ENCODE results near the gene KLHL41.

The KLHL41 gene

GRCh38 chr2:169509298-169509885 lies at the start of gene KLHL41:
TSS of gene KLHL41 (plus strand) at chr2:169509702. CDS start at chr2:169509779, 77 bp downstream.
- DNase-seq (ENCODE audit: low read depth): no peak

GRCh38 chr2:169461143-169461542 lies 48.4 kb upstream of the KLHL41 start:
- no peak for DNase-seq (ENCODE audit: low read depth)

- DNase-seq (ENCODE audit: low read depth): no peak
Observed at GRCh38 chr2:169462896-169463695, 46.4 kb upstream of the KLHL41 start.

GRCh38 chr2:169464466-169464865 lies 45.0 kb upstream of the KLHL41 start:
- DNase-seq (ENCODE audit: low read depth): no peak

- no peak for DNase-seq (ENCODE audit: low read depth)
Observed at GRCh38 chr2:169464882-169465281, 44.6 kb upstream of the KLHL41 start.

- DNase-seq (ENCODE audit: low read depth): no peak
Observed at GRCh38 chr2:169468841-169469240, 40.7 kb upstream of the KLHL41 start.

- DNase-seq (ENCODE audit: low read depth): no peak
Observed at GRCh38 chr2:169469952-169470572, 39.4 kb upstream of the KLHL41 start.

GRCh38 chr2:169472249-169472648 lies 37.3 kb upstream of the KLHL41 start:
- no peak for DNase-seq (ENCODE audit: low read depth)

GRCh38 chr2:169476459-169476858 lies 33.0 kb upstream of the KLHL41 start:
- no peak for DNase-seq (ENCODE audit: low read depth)

GRCh38 chr2:169478339-169478738 lies 31.2 kb upstream of the KLHL41 start:
- DNase-seq (ENCODE audit: low read depth): no peak

- no peak for DNase-seq (ENCODE audit: low read depth)
Observed at GRCh38 chr2:169478745-169479256, 30.7 kb upstream of the KLHL41 start.

GRCh38 chr2:169479257-169480078 lies 30.0 kb upstream of the KLHL41 start, which contains the start of gene BBS5:
TSS of gene BBS5 (plus strand) at chr2:169479494. CDS start at chr2:169479554, 60 bp downstream.
- DNase-seq (ENCODE audit: low read depth): peak; percentile 57

- no peak for DNase-seq (ENCODE audit: low read depth)
Observed at GRCh38 chr2:169480079-169480465, 29.4 kb upstream of the KLHL41 start.

- no peak for DNase-seq (ENCODE audit: low read depth)
Observed at GRCh38 chr2:169485650-169486138, 23.8 kb upstream of the KLHL41 start.

GRCh38 chr2:169486487-169486886 lies 23.0 kb upstream of the KLHL41 start:
- no peak for DNase-seq (ENCODE audit: low read depth)

GRCh38 chr2:169490834-169491233 lies 18.7 kb upstream of the KLHL41 start:
- no peak for DNase-seq (ENCODE audit: low read depth)

GRCh38 chr2:169491378-169491777 lies 18.1 kb upstream of the KLHL41 start:
- no peak for DNase-seq (ENCODE audit: low read depth)

GRCh38 chr2:169493360-169493759 lies 16.1 kb upstream of the KLHL41 start:
- DNase-seq (ENCODE audit: low read depth): no peak

- no peak for DNase-seq (ENCODE audit: low read depth)
Observed at GRCh38 chr2:169495310-169495928, 14.1 kb upstream of the KLHL41 start.

GRCh38 chr2:169504651-169505050 lies 4.9 kb upstream of the KLHL41 start:
- no peak for DNase-seq (ENCODE audit: low read depth)

GRCh38 chr2:169507698-169508097 lies 1.8 kb upstream of the KLHL41 start:
- DNase-seq (ENCODE audit: low read depth): no peak
